Calu3 (cell line): ENCODE results near the gene EFCAB6. TPM values are rescaled to one million over a fixed set of nuclear protein-coding genes. Genes with fewer than 3 reads are reported as not detected.

Experiments
- BruUV-seq: library from RNA; stranded (reverse); fragments of 400-500 nt; replicated peaks from 2 replicates; lab custom pipeline; 2021; lab: Mats Ljungman, UMichigan
- CTCF ChIA-PET: fragments of 300-600 bp; sonication (Branson Sonifier 250); formaldehyde crosslinking; loops from one replicate; lab custom pipeline; 2022; ENCODE audit warnings: antibody characterized with exemption; lab: Charles Lee
- DNase-seq: peaks from one replicate; pipeline ENCODE4 v3.0.0; 2022
- H3K27ac Mint-ChIP-seq: one replicate; pipeline ENCODE4 v1.8.0; 2022; ENCODE audit warnings: mixed read lengths; ENCODE audit not compliant: unreplicated experiment
- H3K27me3 Mint-ChIP-seq: one replicate; pipeline ENCODE4 v1.8.0; 2022; ENCODE audit warnings: mixed read lengths; ENCODE audit not compliant: unreplicated experiment
- H3K36me3 Mint-ChIP-seq: one replicate; pipeline ENCODE4 v1.8.0; 2022; ENCODE audit warnings: mild to moderate bottlenecking, moderate library complexity, mixed read lengths; ENCODE audit not compliant: insufficient read depth, unreplicated experiment
- H3K4me1 Mint-ChIP-seq: one replicate; pipeline ENCODE4 v1.8.0; 2022; ENCODE audit warnings: mild to moderate bottlenecking, low read depth, mixed read lengths; ENCODE audit not compliant: unreplicated experiment
- H3K4me3 Mint-ChIP-seq: one replicate; pipeline ENCODE4 v1.8.0; 2022; ENCODE audit warnings: mild to moderate bottlenecking, low read depth, moderate library complexity, mixed read lengths; ENCODE audit not compliant: unreplicated experiment
- H3K9me3 Mint-ChIP-seq: one replicate; pipeline ENCODE4 v1.8.0; 2022; ENCODE audit warnings: low read depth, mixed read lengths; ENCODE audit not compliant: unreplicated experiment
- intact Hi-C: fragments of 100-400 bp; cut with micrococcal nuclease; formaldehyde crosslinking; loops from one replicate; pipeline ENCODE4 v1.10.0; 2022; ENCODE audit not compliant: unreplicated experiment
- total RNA-seq: library from RNA; stranded (reverse); gene quantifications from 2 replicates; pipeline ENCODE4 v1.2.3, GENCODE V29; 2022
- TF ChIP-seq, protein P1 (sequence below): fragments of 200-600 bp; IDR thresholded peaks from one replicate; pipeline ENCODE4 v1.8.0; 2022; ENCODE audit warnings: antibody characterized with exemption; ENCODE audit not compliant: unreplicated experiment

The EFCAB6 gene
- total RNA-seq, 1 experiment from 2014 or later, result 2.2 TPM

DNA sequence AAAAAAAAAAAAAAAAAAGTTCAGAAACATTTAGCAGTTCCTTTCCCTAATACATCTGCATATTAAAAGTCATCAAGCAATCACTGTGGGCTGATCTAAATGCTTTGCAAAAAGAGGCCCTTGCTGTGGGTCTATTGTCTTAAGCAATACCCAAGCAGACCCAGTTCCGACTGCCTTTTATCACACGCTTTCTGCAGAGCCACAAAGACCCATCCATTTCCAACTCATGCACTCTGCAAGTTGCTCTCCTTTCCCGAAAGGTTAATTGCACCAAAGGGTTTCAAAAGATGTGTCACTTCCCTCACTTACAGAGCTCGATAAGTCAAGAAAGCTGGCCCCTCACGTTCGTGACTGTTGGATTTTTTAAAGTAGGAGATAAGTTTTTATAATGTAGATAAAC lies 261.4 kb downstream of the EFCAB6 start:
- Mint-ChIP-seq H3K4me3 (no peak overlapping the region), H3K27me3 (peaks cover 50% of the 10 kb centered on the region), H3K9me3 (no peaks in the 10 kb centered on the region), H3K36me3 (no peaks in the 10 kb centered on the region), H3K4me1 (no peaks in the 10 kb centered on the region), H3K27ac (no peak overlapping the region)
- TF ChIP-seq, protein P1, sequence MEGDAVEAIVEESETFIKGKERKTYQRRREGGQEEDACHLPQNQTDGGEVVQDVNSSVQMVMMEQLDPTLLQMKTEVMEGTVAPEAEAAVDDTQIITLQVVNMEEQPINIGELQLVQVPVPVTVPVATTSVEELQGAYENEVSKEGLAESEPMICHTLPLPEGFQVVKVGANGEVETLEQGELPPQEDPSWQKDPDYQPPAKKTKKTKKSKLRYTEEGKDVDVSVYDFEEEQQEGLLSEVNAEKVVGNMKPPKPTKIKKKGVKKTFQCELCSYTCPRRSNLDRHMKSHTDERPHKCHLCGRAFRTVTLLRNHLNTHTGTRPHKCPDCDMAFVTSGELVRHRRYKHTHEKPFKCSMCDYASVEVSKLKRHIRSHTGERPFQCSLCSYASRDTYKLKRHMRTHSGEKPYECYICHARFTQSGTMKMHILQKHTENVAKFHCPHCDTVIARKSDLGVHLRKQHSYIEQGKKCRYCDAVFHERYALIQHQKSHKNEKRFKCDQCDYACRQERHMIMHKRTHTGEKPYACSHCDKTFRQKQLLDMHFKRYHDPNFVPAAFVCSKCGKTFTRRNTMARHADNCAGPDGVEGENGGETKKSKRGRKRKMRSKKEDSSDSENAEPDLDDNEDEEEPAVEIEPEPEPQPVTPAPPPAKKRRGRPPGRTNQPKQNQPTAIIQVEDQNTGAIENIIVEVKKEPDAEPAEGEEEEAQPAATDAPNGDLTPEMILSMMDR, result no peak
- CTCF ChIA-PET, result no interaction called here
- DNase-seq, result no peak
- intact Hi-C loops, result no loop called here
- BruUV-seq, result no TSS peak

DNA sequence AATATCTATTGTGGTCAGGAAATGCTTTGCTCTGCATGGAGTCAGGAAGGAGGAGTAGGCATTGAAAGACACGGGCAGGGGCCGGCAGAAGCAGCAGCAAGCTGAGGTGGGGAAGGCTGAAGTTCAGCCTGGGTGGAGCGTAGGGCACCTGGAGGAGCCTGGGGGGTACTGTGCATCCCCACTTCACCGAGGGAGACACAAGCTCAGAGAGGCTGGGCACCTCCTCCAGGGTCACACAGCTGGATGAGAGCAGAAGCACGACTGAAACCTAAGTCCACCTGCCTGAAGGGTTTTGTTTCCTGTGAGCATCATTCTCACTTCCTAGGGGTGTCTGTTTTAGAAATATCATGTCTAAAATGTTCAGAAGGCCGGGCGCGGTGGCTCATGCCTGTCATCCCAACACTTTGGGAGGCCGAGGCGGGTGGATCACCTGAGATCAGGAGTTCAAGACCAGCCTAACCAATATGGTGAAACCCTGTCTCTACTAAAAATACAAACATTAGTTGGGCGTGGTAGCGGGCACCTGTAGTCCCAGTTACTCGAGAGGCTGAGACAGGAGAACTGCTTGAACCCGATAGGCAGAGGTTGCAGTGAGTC lies 262.0 kb downstream of the EFCAB6 start:
- Mint-ChIP-seq H3K4me1 (no peaks in the 10 kb centered on the region), H3K27ac (no peak overlapping the region), H3K27me3 (peaks cover 45% of the 10 kb centered on the region), H3K36me3 (no peaks in the 10 kb centered on the region), H3K9me3 (no peaks in the 10 kb centered on the region), H3K4me3 (no peak overlapping the region)
- intact Hi-C loops, result no loop called here
- TF ChIP-seq, protein P1, result no peak
- no peak for DNase-seq
- no TSS peak for BruUV-seq
- CTCF ChIA-PET, result no interaction called here

DNA sequence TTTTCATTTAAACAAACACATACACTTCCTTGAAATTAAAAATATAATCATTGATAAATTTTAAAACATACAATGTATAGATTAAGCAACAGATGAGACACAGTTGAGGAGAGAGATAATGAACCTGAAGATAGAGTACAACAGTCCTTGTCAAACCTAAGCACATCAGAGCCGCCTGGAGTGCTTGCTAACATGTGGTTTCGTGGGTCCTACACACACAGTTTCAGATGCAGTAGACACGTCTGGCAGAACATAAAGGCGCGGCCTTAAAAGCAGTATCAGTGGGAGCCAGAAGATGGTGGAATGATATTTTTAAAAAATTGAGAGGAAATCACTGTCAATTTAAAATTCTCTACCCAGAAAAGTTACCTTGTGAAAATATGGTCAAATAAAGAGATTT lies 265.9 kb downstream of the EFCAB6 start:
- DNase-seq, result no peak
- Mint-ChIP-seq H3K4me3 (no peak overlapping the region), H3K9me3 (no peaks in the 10 kb centered on the region), H3K27ac (no peak overlapping the region), H3K4me1 (no peaks in the 10 kb centered on the region), H3K27me3 (peaks cover 54% of the 10 kb centered on the region), H3K36me3 (no peaks in the 10 kb centered on the region)
- no TSS peak for BruUV-seq
- TF ChIP-seq, protein P1, result no peak
- CTCF ChIA-PET, result no interaction called here
- intact Hi-C loops, result no loop called here

DNA sequence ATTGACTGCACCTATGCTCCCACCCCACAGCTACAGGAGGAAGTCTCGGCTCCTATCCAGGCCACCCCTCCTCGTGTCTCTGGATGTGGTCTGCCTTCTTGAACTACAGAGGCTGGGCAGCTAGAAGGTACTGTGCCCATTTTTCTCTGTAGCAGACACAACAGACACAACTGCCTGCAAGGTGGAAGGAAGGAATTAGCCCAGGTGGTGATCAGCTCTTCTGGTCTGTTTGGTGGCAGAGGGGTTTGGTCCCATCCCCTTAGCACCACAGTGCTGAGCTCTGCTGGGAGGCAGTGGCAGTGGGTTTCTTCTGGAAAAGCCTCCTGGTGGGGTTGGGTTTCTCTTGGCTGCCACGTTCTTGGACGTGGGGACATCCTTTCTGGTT lies 267.8 kb downstream of the EFCAB6 start:
- no TSS peak for BruUV-seq

More for the DNA sequence above, 267.8 kb downstream of the EFCAB6 start:
- Mint-ChIP-seq H3K27ac (no peak overlapping the region), H3K4me3 (no peak overlapping the region), H3K27me3 (peaks cover 37% of the 10 kb centered on the region), H3K4me1 (no peaks in the 10 kb centered on the region), H3K9me3 (no peaks in the 10 kb centered on the region), H3K36me3 (no peaks in the 10 kb centered on the region)
- intact Hi-C loops, result no loop called here
- DNase-seq, result no peak
- TF ChIP-seq, protein P1, result no peak
- CTCF ChIA-PET, result interaction anchor here (0.8 kb wide), 1 partner anchor 32 kb away, joined by 3 read pairs; no protein-coding TSS in a partner anchor
